CD4-positive, alpha-beta T cell (primary cell): ENCODE data around the gene SLC22A12. TPM values are rescaled to one million over a fixed set of nuclear protein-coding genes. Genes with fewer than 3 reads are reported as not detected.

Experiments
- ATAC-seq: fragments of 200-7000 bp; cut with Tn5 transposase; one replicate; pipeline ENCODE4 v1.10.0; 2022; ENCODE audit warnings: mild to moderate bottlenecking; ENCODE audit not compliant: poor library complexity
- CTCF ChIA-PET: fragments of 350-600 bp; sonication (Branson Sonifier 250); formaldehyde crosslinking; loops from one replicate; lab custom pipeline; 2021; ENCODE audit warnings: antibody characterized with exemption, inconsistent platforms; lab: Charles Lee
- POLR2A ChIA-PET: fragments of 350-600 bp; sonication (Branson Sonifier 250); formaldehyde crosslinking; loops from one replicate; lab custom pipeline; 2021; ENCODE audit warnings: antibody characterized with exemption, inconsistent platforms; lab: Charles Lee
- DNase-seq, 14 experiments: peaks; one replicate each; pipeline ENCODE4 v3.0.0-alpha.2; 2013 to 2020; ENCODE audit warnings: mixed read lengths in 2 of 14
- H3K27ac ChIP-seq, 2 donors: one replicate each; pipeline versions ENCODE4 v1.5.1 to v1.7.0; 2013; ENCODE audit warnings: low read length in 2 of 2, low read depth in 1 of 2, mild to moderate bottlenecking in 1 of 2
- H3K27me3 ChIP-seq, 2 experiments: 1 replicate in 1 of 2; 2 replicates in 1 of 2; pipeline versions ENCODE4 v1.6.1 to v1.7.0; 2013; ENCODE audit warnings: low read length in 2 of 2, control low read depth in 1 of 2, mild to moderate bottlenecking in 1 of 2, moderate library complexity in 1 of 2; ENCODE audit not compliant: insufficient read depth in 2 of 2, control insufficient read depth in 1 of 2
- H3K36me3 ChIP-seq: one replicate; pipeline ENCODE4 v1.6.1; 2013; ENCODE audit warnings: low read length, control low read depth; ENCODE audit not compliant: insufficient read depth
- H3K4me1 ChIP-seq: one replicate; pipeline ENCODE4 v1.6.1; 2013; ENCODE audit warnings: low read length, control low read depth; ENCODE audit not compliant: insufficient read depth
- H3K4me3 ChIP-seq: one replicate; pipeline ENCODE4 v1.5.1; 2013; ENCODE audit warnings: mild to moderate bottlenecking, low read length, moderate library complexity
- H3K9me3 ChIP-seq, 2 experiments: 1 replicate in 1 of 2; 2 replicates in 1 of 2; pipeline versions ENCODE4 v1.6.1 to v1.7.0; 2013; ENCODE audit warnings: low read length in 2 of 2, mild to moderate bottlenecking in 2 of 2, control low read depth in 1 of 2, moderate library complexity in 1 of 2; ENCODE audit not compliant: control insufficient read depth in 1 of 2, insufficient read depth in 1 of 2
- H3K27ac Mint-ChIP-seq: one replicate; pipeline ENCODE4 v1.8.0; 2020; ENCODE audit warnings: mixed read lengths
- H3K27me3 Mint-ChIP-seq: one replicate; pipeline ENCODE4 v1.8.0; 2021; ENCODE audit warnings: mixed read lengths
- H3K36me3 Mint-ChIP-seq: one replicate; pipeline ENCODE4 v1.8.0; 2021; ENCODE audit warnings: low read depth, mixed read lengths
- H3K4me1 Mint-ChIP-seq: one replicate; pipeline ENCODE4 v1.8.0; 2021; ENCODE audit warnings: low read depth, mixed read lengths
- H3K4me3 Mint-ChIP-seq: one replicate; pipeline ENCODE4 v1.8.0; 2020; ENCODE audit warnings: mild to moderate bottlenecking, mixed read lengths
- H3K9me3 Mint-ChIP-seq: one replicate; pipeline ENCODE4 v1.8.0; 2020; ENCODE audit warnings: mixed read lengths
- intact Hi-C, 2 experiments: fragments of 100-400 bp; cut with DNase I in 1 of 2; cut with micrococcal nuclease in 1 of 2; formaldehyde crosslinking; loops; one replicate each; pipeline versions ENCODE4 v1.15.1 to v1.9.0; 2023 to 2025; cut with DNase I, micrococcal nuclease
- total RNA-seq, 174 experiments: library from RNA in 2 of 174; stranded (reverse) in 2 of 174; gene quantifications; one replicate each; pipeline ENCODE4 v1.2.3 and lab custom pipeline; 2021 to 2026
- TF ChIP-seq, protein P1 (sequence below): fragments of 200-600 bp; IDR thresholded peaks from one replicate; pipeline ENCODE4 v1.8.0; 2022; ENCODE audit warnings: antibody characterized with exemption, mild to moderate bottlenecking

SLC22A12 gene
- total RNA-seq, 2 experiments from 2014 or later, result not detected

DNA sequence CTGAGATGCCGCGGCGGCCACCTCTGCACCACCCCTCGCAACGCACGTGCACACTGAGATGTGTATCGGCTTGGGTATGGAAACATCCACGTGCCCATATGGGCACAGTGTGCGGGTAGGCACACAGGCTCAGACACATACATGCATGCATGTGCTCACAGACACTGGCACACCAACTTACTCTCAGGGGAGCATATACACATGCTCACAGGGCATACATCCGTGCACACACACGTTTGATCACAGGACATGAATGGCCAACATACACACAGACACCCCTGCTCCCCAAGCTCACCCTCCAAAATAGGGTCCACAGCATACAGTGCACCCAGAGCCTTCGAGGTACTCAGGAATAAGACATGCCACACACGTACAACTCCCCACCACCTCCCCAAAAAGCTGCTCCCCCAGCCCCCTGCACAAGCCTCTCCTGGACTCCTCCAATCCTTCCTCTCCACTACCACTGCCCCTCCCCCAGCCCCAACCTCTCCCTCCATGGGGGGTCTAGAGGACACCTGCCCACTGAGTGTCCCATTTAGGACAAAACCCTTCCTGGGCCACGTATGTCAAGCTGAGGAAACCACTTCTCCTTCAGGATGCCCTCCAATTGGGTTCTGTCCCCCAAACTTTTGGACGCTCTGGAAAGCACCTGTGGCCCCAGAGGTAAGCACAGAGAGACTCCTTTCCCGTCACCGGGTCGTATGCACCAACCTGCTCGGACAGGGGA, 53.1 kb downstream of the SLC22A12 start:
- H3K36me3 Mint-ChIP-seq, result no peaks in the 10 kb centered on the region
- peak overlapping the region; percentile 30 for H3K4me3 Mint-ChIP-seq
- intact Hi-C loops, result no loop called here

DNA sequence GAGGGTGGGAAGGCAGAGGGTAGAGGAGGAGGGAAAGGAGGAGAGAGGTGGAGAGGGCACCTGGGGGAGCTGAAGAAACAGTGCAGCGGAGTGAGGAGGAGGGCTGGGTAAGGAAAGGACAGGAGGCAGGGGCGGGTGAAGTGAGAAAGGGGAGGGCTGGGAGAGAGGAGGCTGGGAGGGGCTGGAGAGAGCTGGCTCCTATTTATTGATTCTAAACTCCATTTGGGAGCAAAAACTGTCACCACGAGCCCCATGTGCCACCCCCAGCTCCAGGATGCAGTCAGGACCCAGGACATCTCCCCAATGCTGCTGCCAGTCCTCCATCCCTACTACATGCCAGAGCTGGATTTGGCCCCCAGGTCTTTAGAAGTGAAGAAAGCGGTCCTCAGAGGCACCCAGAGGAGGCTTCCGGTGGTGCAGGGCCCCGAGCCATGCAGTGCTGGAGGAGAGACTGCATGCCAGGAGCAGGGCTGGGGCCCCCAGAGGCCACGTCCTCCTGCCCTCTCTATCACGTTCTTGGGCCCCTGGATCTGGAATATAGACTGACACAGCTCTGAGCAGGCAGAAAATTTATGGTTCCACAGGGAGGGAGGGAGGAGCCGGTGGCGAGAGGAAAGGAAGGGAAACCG, 53.7 kb downstream of the SLC22A12 start:
- H3K27me3 Mint-ChIP-seq, result peaks cover 44% of the 10 kb centered on the region
- intact Hi-C loops, result no loop called here
- no peak overlapping the region for H3K27ac ChIP-seq
- no peaks in the 10 kb centered on the region for H3K9me3 ChIP-seq
- no peak for ATAC-seq
- POLR2A ChIA-PET, result no interaction called here
- H3K4me3 ChIP-seq, result no peak overlapping the region
- TF ChIP-seq, protein P1, sequence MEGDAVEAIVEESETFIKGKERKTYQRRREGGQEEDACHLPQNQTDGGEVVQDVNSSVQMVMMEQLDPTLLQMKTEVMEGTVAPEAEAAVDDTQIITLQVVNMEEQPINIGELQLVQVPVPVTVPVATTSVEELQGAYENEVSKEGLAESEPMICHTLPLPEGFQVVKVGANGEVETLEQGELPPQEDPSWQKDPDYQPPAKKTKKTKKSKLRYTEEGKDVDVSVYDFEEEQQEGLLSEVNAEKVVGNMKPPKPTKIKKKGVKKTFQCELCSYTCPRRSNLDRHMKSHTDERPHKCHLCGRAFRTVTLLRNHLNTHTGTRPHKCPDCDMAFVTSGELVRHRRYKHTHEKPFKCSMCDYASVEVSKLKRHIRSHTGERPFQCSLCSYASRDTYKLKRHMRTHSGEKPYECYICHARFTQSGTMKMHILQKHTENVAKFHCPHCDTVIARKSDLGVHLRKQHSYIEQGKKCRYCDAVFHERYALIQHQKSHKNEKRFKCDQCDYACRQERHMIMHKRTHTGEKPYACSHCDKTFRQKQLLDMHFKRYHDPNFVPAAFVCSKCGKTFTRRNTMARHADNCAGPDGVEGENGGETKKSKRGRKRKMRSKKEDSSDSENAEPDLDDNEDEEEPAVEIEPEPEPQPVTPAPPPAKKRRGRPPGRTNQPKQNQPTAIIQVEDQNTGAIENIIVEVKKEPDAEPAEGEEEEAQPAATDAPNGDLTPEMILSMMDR, result no peak
- DNase-seq, result no peak
- peaks cover 4% of the 10 kb centered on the region for H3K4me1 Mint-ChIP-seq
- H3K4me3 Mint-ChIP-seq, result no peak overlapping the region
- no peaks in the 10 kb centered on the region for H3K36me3 ChIP-seq
- no peaks in the 10 kb centered on the region for H3K9me3 Mint-ChIP-seq
- no peaks in the 10 kb centered on the region for H3K36me3 Mint-ChIP-seq
- H3K27ac Mint-ChIP-seq, result no peak overlapping the region
- CTCF ChIA-PET, result no interaction called here
- peaks cover 4% of the 10 kb centered on the region for H3K4me1 ChIP-seq
- peaks cover 38 to 65% of the 10 kb centered on the region in 2 experiments for H3K27me3 ChIP-seq

More for the DNA sequence above, 53.1 kb downstream of the SLC22A12 start:
- POLR2A ChIA-PET, result no interaction called here
- Histone ChIP-seq H3K27me3 (peaks cover 42 to 72% of the 10 kb centered on the region in 2 experiments), H3K27ac (no peak overlapping the region), H3K4me1 (peaks cover 4% of the 10 kb centered on the region), H3K36me3 (no peaks in the 10 kb centered on the region), H3K4me3 (no peak overlapping the region), H3K9me3 (no peaks in the 10 kb centered on the region)
- TF ChIP-seq, protein P1, result no peak
- CTCF ChIA-PET, result no interaction called here
- DNase-seq (no peak), ATAC-seq (no peak)
- Mint-ChIP-seq H3K4me1 (peaks cover 4% of the 10 kb centered on the region), H3K27me3 (peaks cover 40% of the 10 kb centered on the region), H3K9me3 (no peaks in the 10 kb centered on the region), H3K27ac (no peak overlapping the region)

DNA sequence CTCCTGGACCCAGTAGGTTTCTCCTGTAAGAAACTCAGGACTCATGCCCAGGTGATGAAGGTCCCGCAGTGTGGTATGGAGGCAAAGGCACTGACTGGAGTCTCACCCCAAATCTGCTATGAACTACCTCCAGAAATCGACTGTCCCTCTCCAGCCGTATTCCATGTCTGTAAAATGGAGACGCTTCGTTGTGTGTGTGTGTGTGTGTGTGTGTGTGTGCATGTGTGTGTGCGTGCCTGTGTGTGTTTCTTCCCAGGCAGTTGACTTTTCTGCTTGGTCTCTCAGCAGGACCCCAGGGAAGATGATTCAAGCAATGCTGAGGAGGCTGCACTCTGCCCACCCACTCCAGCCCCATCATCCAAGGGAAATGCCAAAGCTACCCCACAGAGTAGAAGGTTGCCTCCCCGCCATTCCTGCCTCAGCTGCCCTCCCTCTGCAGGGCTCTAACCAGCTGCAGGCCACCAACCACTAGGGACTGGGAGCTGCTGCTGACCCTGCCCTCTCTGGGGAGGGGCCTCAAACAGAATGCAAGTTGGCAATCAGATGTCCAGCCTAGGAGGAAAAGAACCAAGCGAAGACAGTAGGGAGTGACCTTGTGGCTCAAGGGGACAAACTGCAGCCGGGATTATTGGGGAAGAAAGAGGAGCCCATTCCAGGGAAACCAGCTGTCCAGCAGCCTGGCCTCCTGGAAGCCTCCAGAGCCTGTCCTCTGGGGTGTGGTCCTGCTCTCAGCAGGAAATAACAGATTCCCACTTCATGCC, 56.2 kb downstream of the SLC22A12 start:
- Histone ChIP-seq H3K9me3 (no peaks in the 10 kb centered on the region), H3K4me3 (no peak overlapping the region), H3K27me3 (peaks cover 19 to 41% of the 10 kb centered on the region in 2 experiments), H3K27ac (no peak overlapping the region), H3K4me1 (peaks cover 4% of the 10 kb centered on the region), H3K36me3 (no peaks in the 10 kb centered on the region)
- DNase-seq (no peak), ATAC-seq (no peak)
- TF ChIP-seq, protein P1, result no peak
- Mint-ChIP-seq H3K4me3 (no peak overlapping the region), H3K27ac (no peak overlapping the region), H3K9me3 (no peaks in the 10 kb centered on the region), H3K4me1 (peaks cover 4% of the 10 kb centered on the region), H3K36me3 (no peaks in the 10 kb centered on the region), H3K27me3 (peaks cover 49% of the 10 kb centered on the region)
- ChIA-PET CTCF (no interaction called here), POLR2A (no interaction called here)
- intact Hi-C loops, result no loop called here
